Activated naive CD4-positive, alpha-beta T cell treated with anti-CD3 and anti-CD28 coated beads, Interleukin-2, amount 50 U/mL, for 16 hours (primary cell): Measurements from ENCODE around the gene SFTPA1.
"Not testable (repeated sequence)": the region's sequence is repeated elsewhere in the genome, so short reads cannot be mapped to it uniquely, and the experiment has no call there.

Experiments
- DNase-seq: peaks from one replicate; pipeline ENCODE4 v3.0.0-alpha.2; 2020

Gene SFTPA1

DNA sequence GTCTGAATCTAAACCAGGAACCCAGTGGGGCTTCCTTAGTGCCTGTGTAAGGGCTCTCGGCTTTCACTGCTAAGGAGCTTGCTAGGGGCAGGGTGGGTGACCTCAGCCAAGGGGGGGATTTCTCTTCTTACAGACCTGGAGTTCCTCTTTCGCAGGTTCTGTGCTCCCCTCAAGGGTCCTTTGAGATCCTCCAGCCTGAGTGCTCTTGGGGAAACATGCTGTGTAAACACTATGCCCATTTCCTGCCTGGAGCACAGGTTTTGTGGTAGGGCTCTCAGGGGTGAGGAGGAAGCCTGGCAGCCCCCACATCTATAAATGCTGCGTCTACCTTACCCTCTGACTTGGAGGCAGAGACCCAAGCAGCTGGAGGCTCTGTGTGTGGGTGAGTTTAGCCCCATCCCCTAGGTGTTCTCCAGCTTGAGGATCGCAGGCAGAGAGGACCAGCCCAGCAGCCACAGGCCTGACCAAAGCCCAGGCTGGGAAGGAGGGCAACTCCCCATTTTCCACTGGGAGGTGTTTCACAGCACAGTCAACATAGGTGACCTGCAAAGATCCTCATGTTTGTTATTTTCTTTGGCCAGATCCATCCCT is at the start of gene SFTPA1:
Gene SFTPA1 (plus strand): TSS at position 339 of the 591 bp plus-strand sequence. CDS start 887 bp downstream, outside the sequence.
- no peak for DNase-seq

DNA sequence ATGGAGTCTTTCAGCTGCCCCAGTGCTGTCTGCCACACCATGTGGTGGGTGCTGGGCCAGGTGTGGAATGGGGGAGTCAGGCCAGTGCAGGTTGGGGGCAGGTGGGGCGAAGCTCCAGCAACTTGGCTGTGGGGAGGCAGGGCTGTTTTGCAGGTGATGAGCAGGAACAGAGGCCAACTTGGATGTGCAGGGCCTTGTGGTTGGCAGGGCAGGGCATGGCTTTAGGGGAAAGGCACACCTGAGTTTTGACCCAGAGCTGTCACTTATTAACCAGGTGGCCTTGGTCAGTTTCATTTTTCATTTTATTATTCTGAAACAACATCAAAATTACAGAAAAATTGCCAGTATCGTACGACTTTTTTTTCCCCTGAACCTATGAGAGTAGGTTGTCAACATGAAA is 49.5 kb upstream of the SFTPA1 start:
- no peak for DNase-seq

DNA sequence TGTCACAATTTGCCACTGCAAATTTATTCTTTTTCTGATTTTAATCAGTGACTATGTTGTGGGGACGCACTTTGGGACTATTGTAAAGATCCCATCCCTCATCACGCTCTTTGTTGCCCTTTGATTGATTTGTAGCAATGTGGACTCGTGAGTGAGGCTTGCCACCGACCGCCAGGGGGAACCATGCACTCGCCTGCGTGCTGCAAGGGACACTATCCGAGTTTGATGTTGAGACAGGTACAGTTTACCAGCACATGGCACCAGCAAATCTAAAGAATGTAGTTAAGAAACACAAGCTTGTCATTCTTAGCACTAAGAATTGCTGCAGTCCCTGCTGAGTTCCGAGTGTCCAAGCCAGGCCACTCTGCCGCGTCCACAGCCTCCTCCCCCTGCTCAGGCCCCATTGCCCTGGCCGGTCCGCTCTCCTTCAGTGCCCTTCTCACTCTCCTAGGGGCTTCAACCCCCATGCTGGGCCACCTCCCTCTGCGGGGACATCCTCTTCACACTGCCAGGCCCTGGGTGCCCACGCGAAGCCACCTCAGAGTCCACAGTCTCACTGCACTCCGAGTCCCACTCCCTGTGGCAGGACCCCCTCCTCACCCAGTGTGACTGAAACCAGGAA is 48.5 kb upstream of the SFTPA1 start:
- DNase-seq = peak; percentile 69

DNA sequence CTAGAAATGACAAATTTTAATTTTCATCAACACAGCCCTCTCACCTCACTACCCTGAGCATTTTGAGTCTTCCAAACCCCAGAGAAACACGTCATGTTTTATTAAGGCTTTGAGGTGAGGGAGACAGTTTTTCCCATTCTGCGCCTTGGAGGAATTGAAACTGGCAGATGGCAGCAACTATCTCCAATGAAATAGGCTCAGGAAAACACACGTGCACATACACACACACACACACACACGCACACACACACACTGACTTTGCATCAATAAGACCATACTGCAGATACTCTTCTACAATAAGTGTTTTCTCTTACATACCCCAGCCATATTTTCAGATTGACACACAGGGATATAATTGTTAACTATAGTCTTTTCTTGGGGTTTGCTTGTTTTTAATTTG is 47.3 kb upstream of the SFTPA1 start:
- no peak for DNase-seq

DNA sequence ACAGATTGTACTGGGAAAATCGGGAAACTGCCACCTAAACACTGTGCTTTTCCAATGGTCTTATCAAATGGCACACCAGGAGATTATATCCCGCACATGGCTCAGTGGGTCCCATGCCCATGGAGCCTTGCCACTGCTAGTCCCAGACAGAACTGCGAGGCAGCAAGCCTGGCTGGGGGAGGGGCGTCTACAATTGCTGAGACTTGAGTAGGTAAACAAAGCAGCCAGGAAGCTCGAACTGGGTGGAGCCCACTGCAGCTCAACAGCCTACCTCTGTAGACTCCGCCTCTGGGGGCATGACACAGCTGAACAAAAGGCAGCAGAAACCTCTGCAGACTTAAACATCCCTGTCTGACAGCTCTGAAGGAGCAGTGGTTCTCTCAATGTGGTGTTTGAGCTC is 40.1 kb upstream of the SFTPA1 start:
- DNase-seq = not testable (repeated sequence)

DNA sequence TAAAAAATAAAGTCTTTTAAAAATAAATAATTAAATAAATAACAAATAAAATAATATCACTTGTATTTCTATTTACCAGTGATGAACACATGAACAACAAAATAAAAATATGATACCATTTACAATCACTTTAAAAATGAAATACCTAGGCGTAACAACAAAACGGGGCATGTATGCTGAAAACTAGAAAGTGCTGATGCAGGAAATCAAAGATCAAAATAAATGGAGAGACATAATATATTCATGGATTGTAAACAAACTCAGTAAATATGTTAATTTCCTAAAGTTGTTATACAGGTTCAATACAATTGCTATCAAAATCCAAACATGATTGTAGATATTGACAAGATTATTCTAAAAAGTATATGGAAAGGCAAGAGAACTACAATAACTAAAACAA is 31.4 kb upstream of the SFTPA1 start:
- DNase-seq = no peak

DNA sequence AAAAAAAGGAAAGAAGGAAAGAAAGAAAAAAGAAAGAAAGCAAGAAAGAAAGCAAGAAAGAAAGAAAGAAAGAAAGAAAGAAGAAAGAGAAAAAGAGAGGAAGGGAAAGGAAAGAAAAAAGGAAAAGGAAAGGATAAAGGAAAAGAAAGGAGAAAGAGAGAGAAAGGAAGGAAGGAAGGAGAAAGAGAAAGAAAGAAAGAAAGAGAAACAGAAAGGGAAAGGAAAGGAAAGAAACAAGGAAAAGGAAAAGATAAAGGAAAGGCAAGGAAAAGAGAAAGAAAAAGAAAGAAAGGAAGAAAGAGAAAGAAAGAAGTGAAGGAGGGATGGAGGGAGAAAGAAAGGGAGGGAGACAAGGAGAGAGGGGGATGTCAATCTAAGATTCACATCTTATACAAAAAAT is 29.7 kb upstream of the SFTPA1 start:
- DNase-seq = no peak

DNA sequence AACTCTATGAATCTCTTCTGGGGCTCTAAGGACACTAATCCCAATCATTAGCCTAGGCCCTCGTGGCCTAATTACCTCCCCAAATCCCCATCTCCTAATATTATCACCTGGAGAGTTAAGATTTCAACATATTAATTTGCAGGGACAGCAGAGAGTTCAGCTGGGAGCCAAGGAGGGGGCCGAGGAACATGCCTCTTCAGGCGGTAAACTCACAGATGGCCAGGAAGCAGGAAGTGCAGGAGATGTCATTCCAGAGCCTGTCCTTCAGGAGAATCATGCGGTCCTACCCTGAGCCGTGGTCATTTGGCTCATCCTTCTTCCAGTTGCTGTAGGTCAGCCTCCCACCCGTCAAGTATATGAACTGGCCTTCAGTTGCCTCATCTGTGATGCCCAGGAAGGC is 28.6 kb upstream of the SFTPA1 start:
- DNase-seq = no peak

DNA sequence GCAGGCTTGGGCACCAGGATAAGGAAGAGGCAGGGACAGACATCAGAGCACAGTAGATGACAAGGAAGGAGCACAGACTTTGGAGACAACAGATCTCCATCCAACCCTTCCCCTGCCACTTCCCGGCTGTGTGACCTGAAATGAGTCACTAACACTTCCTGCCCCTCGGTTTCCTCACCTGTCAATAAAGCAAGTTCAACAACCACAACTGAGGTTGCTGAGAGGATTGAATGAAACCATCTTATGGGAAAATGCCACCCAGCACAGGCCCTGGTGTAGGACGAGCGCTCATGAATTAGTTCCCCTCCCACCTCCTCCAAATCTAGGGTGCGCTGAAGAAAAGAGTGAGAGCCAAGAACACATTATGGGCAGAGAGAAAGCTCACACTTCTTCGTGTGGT is 27.8 kb upstream of the SFTPA1 start:
- not testable (repeated sequence) for DNase-seq

DNA sequence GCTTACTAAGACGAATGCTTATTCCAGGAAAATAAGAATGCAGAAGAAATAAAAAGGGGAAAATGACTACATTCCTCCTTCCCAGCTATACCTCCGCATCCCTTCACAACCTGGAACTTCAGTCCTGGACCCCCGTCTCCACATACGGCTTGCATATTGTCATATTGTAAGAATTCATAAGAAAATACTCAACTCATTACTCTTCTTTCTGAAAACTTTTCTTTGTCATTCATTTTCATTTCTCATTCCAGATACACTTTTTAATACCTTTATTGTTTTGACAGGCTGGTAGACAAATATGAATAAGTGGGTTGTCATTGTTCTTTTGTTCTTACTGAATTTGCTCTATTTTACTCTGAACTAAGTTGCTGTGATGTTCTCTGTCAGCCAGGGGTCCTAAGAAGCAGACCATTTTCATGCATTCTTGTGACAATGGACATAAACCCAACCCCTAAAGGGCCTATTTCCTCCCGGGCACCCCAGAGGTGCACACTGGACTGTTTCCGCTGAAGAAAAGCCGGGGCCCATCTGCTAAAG is 27.2 kb upstream of the SFTPA1 start:
- no peak for DNase-seq

DNA sequence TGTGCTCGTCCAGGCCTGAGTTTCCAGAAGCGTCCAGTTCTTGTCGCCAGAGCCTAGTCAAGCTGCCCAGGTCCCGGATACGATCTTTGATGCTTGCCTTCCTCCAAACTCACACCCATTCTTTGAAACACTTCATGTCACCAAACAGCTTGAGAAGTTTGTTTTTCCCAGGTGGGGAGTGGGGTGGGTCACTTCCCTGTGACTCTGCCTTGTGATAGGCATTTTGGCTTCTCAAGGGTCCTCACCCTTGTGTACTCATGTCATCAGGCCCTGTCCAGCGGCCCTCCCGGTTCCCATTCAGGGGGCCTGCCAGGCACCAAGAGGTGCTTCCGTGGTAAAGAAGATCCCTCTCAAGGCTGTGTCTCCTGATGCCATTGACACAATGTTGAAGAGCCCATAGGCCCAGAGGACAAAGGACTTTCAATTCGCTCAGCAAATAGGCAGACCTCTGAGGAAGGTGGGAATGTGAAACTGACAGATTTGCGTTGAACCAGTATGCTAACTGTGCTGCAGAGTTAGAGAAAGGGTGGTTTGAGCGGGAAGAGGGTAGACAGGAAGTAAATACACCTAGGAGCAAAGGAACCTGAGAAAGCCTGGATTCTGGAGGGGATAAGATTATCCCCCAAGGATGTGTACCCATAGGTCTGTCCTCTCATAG is 24.7 kb upstream of the SFTPA1 start:
- no peak for DNase-seq

DNA sequence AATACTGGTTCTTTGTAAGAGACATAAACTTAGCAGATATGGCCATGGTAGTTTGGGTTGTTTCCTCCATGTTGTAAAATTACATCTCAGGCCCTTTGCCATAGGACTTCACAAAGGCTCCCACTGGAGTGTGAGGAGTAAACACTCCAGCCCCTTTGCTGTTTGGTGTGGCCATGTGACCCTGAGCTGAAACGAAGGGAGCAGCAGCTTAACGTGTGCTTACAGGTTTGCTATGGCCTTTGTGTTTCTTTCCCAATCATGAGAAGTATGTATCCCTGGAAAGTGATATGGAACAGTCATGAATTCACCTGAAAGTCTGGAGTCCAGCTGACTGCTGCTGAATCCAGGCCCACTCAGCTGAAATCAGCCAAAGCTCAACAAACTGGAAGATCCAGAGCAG is 23.8 kb upstream of the SFTPA1 start:
- no peak for DNase-seq

DNA sequence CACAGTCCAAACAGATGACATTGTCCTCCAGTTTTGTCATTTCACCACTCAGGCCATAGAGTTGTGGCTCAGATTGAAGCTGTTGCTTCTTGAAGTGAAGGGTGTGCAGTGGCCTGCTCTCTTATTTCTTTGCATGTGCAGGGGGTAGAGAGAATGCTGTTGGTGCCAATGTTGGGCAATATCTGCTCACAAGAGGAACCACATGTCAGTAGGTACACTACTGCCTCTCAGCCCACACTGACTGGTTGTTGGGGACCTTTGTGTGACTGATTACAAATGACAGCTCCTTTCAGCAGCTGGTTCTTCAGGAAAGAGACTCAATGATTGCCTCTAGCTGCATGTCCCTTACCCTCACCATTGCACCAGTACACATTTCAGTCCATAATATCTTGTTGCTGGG is 21.9 kb upstream of the SFTPA1 start:
- DNase-seq = no peak

DNA sequence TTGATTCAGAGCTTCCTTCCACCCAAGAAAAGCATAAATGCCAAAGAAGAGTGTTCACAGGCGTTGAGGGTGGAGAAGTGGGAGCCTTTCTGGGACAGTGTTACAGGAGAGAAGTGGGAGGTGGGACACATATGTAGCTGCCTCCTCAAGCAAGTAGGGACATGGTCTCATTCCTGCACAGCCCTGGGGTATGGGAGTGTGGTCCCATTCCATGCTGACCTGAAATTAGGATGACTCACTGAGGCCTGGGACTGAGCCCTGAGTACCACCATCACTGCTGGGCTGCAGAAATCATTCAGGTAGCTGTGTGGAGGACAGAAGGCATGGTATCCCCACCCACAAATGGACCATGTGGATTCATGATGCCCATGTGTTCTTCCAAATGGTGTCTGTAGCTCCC is 17.4 kb upstream of the SFTPA1 start:
- no peak for DNase-seq

DNA sequence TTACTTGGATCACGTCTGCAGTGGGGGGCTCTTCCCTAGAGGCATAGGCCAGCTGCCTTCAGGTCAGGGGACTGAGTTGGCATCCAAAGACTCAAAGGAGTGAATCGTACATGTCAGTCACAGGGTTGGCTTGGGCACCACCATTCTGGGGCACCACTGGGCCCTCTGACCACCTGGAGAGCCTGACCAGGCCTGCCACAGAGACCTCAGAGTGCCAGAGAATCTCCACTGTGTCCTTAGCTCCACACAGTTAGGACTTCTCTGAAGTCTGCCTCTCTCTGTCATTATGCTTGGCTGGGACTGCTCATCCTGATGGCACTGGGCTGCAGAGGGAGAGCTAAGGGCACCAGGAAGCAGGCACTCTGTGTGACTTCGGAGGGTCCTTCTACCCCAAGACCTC is 16.2 kb upstream of the SFTPA1 start:
- not testable (repeated sequence) for DNase-seq

DNA sequence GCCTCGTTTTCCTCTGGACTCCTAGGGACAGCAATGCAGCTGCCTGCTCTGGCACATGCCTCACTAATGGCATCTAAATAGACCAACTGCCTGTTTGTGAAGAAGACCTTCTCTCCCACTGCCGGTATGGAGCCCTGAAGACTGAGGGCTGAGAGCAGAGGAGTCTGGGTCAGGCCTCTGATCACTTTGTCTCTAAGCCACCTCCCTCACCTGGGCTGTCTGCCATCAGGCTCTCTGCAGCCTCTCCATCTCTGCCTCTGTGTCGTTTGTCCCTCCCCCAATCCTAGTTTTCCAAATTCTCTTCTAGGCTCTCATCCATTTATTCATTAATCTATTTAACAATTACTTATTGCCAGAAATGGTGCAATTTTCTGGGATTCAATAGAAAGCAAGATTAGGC is 15.2 kb upstream of the SFTPA1 start:
- DNase-seq = no peak

DNA sequence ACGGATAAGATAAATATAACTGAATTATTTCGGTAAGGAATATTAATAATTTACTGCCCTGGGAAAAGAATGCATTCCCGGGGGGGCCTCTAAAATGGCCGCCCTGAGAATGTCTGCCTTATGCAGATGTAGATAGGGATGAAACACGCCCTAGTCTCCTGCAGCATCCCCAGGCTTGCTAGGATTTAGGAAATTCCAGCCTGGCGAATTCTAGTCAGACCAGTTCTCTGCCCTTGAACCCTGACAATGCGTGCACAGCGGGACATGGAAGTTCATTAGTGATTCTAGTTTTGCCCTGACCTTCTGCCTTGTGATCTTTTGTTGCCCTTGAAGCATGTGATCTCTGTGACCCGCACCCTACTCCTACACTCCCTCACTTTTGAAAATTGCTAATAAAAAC is 11.1 kb upstream of the SFTPA1 start:
- DNase-seq = not testable (repeated sequence)

DNA sequence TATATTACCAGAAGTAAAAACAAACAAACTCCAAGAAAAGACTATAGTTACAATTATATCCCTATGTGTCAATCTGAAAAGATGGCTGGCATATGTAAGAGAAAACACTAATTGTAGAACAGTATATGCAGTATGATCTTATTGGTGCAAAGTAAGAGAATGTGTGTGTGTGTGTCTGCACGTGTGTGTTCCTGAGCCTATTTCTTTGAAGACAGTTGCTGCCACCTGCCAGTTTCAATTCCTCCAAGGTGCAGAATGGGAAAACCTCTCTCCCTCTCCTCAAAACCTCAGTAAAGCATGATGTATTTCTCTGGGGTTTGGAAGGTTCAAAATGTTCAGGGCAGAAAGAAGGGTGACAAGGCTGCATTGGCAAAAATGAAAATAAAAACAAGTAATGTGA is 8.8 kb upstream of the SFTPA1 start:
- no peak for DNase-seq

DNA sequence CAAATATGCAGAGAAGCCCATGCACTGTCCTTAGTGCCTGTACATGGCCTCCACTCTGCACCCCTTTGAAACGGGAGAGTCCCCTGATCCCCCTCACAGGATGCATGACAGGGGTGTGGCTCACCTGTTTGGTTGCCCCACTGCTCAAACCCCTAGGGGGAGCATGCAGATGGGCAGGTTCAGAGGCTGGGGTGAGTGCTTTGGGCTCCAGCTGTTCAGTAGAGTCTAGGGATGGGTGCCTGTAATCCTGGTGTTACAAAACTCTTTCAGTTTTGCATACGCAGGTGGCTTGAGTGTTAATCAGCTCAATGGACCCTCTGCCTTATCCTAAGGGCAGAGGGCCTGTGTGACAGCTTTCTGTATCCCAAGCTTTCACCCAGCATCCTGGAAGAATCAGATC is 7.8 kb upstream of the SFTPA1 start:
- no peak for DNase-seq

DNA sequence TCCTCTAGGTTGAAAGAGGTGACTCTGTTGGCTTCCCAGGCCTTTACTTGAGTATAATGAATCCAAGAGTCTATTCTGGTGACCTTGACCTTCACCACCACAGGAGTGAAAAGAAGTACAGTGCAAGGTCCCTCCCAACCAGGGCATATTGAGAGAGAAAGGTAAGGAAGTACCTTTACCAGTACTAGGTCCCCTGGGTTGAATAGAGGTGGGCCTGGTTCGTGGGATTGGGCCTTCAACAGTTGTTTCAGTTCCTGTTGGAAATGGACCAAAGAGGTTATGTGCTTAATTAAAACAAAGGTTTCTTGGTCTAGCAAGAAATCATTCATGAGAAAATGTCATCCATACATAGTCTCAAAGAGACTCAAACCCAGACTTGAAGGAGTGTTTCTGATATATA is 6.4 kb upstream of the SFTPA1 start:
- DNase-seq = no peak

DNA sequence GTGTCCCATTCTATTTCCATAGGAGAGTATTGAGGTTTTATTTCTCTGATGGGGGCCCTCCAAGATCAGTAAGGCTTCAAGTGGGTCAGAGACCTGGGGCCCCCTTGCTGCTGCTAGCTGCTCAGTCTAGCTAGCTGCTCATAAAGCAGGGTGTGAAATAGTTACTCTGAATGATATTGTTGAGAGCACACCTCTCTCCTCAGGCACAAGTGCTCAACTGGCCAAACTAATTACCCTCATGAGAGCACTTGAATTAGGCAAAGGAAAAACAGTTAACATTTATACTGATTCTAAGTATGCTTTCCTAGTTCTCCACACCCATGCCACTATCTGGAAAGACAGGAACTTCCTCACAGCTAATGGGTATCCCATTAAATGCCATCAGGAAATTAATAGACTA is 5.4 kb upstream of the SFTPA1 start:
- no peak for DNase-seq

DNA sequence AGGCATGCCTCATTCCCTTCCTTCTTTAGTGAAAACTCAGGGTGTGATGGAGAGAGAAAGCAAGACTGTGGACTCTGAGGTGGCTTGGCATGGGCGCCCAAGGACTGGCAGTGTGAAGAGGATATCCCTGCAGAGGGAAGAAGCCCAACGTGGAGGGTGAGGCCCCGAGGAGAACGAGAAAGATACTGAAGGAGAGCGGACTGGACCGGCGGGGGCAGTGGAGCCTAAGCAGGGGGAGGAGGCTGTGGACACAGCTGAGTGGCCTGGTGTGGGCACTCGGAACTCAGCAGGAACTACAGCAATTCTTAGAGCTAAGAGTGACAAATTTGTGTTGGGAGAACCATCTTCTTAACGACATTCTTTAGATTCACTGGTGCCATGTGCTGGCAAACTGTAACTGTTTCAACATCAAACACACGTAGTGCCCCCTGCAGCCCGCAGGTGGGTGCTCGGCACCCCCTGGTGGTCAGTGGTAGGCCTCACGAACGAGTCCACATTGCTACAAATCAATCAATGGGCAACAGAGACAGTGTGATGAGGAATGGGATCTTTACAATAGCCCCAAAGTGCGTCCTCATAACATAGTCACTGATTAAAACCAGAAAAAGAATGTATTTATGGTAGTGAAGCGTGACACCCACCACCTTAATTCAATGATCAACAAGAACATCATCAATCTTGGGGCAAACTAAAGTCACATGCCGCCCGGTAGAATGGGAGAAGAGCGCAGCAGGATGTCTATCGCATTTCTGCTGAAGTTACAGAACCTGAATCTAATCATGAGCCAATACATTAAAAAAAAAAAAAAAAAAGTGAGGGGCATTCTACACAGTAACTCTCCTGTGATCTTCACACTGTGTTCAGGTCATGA is 2.0 kb upstream of the SFTPA1 start:
- peak; percentile 45 for DNase-seq
